Muscle layer of duodenum (tissue), 2 donors: Measurements from ENCODE around the gene RC3H1.
"Not testable (repeated sequence)": the region's sequence is repeated elsewhere in the genome, so short reads cannot be mapped to it uniquely, and the experiment has no call there.

Source experiments
- H3K27ac ChIP-seq: one replicate; pipeline ENCODE4 v1.7.0; 2013; ENCODE audit warnings: mild to moderate bottlenecking, low read length
- H3K27me3 ChIP-seq: one replicate; pipeline ENCODE4 v1.7.0; 2013; ENCODE audit warnings: low read depth, mild to moderate bottlenecking, control low read depth, low read length
- H3K36me3 ChIP-seq, 2 donors: one replicate each; pipeline ENCODE4 v1.7.0; 2013; ENCODE audit warnings: low read length in 2 of 2, control low read depth in 1 of 2, mild to moderate bottlenecking in 1 of 2; ENCODE audit not compliant: insufficient read depth in 2 of 2, control insufficient read depth in 1 of 2
- H3K4me1 ChIP-seq, 2 donors: one replicate each; pipeline ENCODE4 v1.7.0; 2013; ENCODE audit warnings: low read length in 2 of 2, mild to moderate bottlenecking in 2 of 2, control low read depth in 1 of 2, moderate library complexity in 1 of 2; ENCODE audit not compliant: insufficient read depth in 2 of 2, control insufficient read depth in 1 of 2
- H3K4me3 ChIP-seq, 2 donors: one replicate each; pipeline ENCODE4 v1.7.0; 2013; ENCODE audit warnings: low read length in 2 of 2, low read depth in 1 of 2, mild to moderate bottlenecking in 1 of 2
- H3K9me3 ChIP-seq, 2 donors: one replicate each; pipeline ENCODE4 v1.7.0; 2013; ENCODE audit warnings: low read length in 2 of 2, control low read depth in 1 of 2, mild to moderate bottlenecking in 1 of 2; ENCODE audit not compliant: control insufficient read depth in 1 of 2
- donor health status: healthy.

The RC3H1 gene

DNA sequence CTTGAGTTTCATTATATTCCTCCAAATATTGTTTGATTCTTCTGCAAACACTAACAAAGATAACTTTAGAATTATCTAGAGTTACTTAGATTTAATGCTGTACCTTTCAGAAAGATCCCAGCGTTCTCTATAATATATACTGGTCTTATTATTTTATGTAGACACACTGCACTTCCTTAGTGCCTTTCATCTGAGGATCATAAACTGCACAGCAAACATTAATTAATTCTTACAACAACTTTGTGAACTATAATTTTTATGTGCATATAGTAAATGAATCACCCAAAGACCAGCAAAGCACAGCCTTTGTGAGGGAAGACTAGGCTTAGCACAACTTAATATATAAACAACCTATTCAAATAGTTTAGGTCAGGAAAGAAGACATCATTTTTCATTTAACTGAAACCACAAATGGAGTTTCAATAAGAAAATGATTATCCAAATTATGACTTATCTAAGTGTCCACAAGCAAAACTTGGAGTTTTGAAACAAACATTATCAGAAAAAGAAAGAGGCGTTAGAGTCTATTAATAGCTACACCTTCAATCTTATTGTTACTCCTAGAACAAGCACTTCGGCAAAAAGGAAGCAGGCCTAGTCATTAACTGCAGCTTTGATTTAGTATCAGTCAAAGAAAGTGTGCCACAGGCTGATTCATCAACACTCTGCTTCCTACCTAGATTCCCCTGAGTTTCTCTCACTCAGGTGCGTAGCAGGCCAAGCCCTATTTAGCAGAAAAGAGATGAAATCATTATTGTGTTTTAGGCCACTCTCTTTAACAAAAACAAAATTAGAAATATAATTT is 22.5 kb upstream of the RC3H1 start:
- Histone ChIP-seq H3K27me3 (no peaks in the 10 kb centered on the region), H3K9me3 (no peaks in the 10 kb centered on the region), H3K36me3 (no peaks in the 10 kb centered on the region), H3K4me3 (no peak overlapping the region), H3K4me1 (no peaks in the 10 kb centered on the region), H3K27ac (no peak overlapping the region)

DNA sequence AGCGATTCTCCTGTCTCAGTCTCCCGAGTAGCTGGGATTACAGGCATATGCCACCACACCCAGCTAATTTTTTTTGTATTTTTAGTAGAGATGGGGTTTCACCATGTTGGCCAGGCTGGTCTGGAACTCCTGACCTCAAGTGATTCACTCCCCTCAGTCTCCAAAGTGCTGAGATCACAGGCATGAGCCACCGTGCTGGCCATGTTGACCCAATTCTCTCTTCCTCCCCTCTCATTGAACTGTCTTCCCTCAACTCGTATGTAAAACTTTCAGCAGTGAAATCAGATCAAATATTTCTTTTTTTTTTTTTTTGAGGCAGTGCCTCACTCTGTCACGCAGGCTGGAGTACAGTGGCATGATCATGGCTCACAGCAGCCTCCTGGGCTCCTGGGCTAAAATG is 20.4 kb upstream of the RC3H1 start:
- H3K27ac ChIP-seq = not testable (repeated sequence)

DNA sequence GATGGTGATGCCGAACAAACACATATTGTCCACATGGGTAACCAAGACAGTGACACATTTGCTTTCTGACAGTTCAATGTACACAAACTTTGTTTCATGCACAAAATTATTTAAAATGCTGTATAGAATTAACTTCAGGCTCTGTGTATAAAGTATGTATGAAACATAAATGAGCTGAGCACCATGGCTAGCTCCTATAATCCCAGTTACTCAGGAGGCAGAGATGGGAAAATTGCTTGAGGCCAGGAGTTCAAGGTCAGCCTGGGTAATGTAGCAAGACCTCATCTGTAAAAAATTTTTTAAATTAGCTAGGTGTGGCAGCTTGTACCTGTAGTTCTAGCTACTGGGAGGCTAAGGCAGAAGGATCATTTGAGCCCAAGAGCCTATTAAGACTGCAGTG is 19.2 kb upstream of the RC3H1 start:
- no peaks in the 10 kb centered on the region for H3K27me3 ChIP-seq
- H3K36me3 ChIP-seq = no peaks in the 10 kb centered on the region
- no peak overlapping the region for H3K27ac ChIP-seq
- no peak overlapping the region for H3K4me3 ChIP-seq
- H3K4me1 ChIP-seq = no peaks in the 10 kb centered on the region
- no peaks in the 10 kb centered on the region for H3K9me3 ChIP-seq

More for the DNA sequence above, 20.4 kb upstream of the RC3H1 start:
- not testable (repeated sequence) for H3K9me3 ChIP-seq, H3K36me3 ChIP-seq, H3K4me3 ChIP-seq, H3K27me3 ChIP-seq, H3K4me1 ChIP-seq

DNA sequence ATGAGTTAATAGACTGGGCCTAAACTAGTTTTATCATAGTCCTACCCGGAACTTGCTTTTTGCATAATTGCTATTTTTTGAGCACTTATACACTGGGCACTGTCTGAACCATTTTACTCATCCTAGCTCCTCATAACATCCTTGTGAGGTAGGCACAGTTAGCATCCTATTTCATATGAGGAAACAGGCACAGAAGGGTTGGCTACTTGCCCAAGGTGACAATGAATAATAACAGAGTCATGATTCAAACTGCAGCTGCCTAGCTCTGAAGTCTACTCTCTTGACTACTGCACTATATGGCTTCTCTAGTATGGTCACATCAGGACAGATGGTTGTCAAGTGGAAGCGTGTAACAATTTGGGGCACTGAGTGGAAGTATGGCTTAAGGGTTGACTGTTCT is 18.2 kb upstream of the RC3H1 start:
- Histone ChIP-seq H3K36me3 (no peaks in the 10 kb centered on the region), H3K4me3 (no peak overlapping the region), H3K9me3 (no peaks in the 10 kb centered on the region), H3K4me1 (no peaks in the 10 kb centered on the region), H3K27me3 (no peaks in the 10 kb centered on the region), H3K27ac (no peak overlapping the region)

DNA sequence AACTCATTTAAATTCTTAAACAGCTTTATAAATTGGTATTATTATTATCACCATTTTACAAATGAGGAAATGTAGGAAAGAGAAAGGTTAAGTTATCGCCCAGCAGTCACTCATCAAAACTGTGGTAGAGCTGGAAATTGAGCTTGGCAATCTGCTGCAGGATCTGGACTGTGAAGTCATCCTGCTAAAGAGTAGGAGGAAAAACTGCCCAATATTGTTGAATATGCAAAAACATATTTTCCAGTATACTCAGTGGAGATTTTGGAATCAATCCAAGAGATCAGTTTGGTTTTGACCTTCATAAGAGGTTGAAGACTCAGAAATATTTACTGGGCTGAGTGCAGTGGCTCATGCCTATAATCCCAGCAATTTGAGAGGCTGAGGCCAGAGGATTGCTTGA is 16.9 kb upstream of the RC3H1 start:
- Histone ChIP-seq H3K27me3 (no peaks in the 10 kb centered on the region), H3K27ac (no peak overlapping the region), H3K36me3 (no peaks in the 10 kb centered on the region), H3K9me3 (no peaks in the 10 kb centered on the region), H3K4me1 (no peaks in the 10 kb centered on the region), H3K4me3 (no peak overlapping the region)

DNA sequence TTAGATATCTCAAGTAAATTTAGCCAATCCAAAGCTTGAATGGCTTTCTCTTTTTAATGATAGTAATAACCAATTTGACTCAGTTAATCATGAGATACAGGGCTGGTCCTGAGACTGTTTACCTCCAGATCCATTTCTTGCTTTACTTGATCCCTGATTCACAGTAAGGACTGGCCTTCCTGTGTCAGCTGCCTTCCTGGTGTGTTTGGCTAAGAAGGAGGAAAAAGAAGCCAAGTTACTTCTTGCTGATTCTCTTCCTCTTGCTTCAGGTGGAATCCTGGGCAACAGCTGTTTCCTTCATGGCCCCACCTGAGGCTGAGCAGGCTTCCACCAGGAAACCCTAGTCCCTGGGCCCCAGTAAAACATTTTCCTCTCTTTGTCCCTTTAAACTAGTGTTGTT is 14.6 kb upstream of the RC3H1 start:
- no peaks in the 10 kb centered on the region for H3K36me3 ChIP-seq

DNA sequence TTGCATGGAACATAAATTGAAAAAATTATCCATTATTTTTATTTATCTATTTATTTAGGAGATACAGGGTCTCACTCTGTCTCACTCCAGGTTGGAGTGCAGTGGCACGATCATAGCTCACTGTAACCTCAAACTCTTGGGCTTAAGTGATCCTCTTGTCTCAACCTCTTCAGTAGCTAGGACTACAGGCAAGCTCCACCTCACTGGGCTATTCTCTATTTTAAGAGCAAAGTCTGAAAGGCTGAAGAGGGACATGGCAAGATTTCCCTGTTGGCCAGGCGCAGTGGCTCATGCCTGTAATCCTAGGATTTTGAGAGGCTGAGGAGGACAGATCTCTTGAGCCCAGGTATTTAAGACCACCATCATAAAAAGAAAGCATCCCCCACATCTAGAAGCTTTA is 14.0 kb upstream of the RC3H1 start:
- H3K4me1 ChIP-seq = no peaks in the 10 kb centered on the region
- H3K4me3 ChIP-seq = no peak overlapping the region
- H3K9me3 ChIP-seq = no peaks in the 10 kb centered on the region
- H3K27ac ChIP-seq = no peak overlapping the region
- no peaks in the 10 kb centered on the region for H3K27me3 ChIP-seq
- no peaks in the 10 kb centered on the region for H3K36me3 ChIP-seq

More for the DNA sequence above, 14.6 kb upstream of the RC3H1 start:
- Histone ChIP-seq H3K4me1 (no peaks in the 10 kb centered on the region), H3K27me3 (no peaks in the 10 kb centered on the region), H3K27ac (no peak overlapping the region), H3K4me3 (no peak overlapping the region), H3K9me3 (no peaks in the 10 kb centered on the region)

DNA sequence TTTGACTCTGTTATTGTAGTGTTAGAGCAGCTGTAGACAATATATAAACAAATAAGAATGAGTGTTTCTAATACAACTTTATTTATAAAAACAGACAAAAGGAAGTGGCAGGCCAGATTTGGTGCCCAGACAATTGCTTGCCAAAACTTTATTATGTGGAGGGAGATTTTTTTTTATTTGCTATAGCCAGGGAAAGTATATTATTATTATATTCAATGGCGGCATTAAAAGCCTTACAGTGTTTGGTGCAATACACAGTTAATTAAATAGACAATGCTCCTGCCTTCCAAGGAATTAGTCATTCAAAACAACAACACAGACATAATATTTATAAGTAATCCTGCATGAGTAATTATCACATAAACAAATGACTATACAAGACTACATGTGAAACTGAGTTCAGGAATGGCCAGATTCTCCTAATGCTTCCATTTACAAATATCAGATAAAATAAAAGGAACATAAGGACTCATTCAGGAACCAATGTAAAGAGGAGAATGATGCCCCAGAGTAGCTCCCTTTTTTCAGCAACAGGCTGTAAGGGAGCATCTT is 10.6 kb upstream of the RC3H1 start:
- Histone ChIP-seq H3K27ac (no peak overlapping the region), H3K4me1 (no peaks in the 10 kb centered on the region), H3K27me3 (no peaks in the 10 kb centered on the region), H3K36me3 (no peaks in the 10 kb centered on the region), H3K4me3 (no peak overlapping the region), H3K9me3 (no peaks in the 10 kb centered on the region)

DNA sequence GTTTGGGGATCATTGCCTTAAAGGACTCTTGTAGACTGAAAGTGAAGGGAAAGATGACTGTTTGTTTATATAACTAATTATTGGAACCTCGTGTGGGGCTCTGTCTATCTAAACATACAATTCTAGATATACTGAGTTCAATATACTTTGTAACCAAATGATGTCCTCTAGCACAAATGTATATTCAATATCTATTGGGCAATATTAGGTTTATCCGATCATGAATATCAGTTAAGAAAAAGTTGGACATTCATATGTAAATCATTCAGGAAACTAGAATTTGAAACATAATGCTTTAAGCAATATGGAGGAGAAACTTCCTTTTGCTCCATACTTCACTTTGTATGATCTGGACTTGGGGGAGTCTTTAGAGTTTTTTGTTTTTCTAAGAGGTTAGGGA is 8.9 kb upstream of the RC3H1 start:
- no peak overlapping the region for H3K27ac ChIP-seq

DNA sequence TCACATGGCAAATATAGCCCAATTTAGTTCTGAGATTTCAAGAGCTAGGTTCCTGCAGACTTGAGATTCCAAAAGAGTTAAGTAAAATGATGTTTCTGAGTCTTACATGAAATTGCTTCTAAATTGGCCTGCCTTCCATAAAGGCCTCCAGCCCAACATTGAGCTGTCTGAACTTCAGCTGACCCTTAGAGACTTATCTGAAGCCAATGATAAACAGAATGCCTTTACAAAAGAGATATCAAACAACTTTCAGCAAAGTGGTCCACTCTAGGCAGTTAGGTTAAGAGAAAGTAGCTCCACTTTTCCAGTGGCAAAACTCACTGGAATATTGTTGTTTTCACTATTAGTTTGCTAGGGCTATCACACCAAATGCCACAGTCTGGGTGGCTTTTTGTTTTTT is 6.3 kb upstream of the RC3H1 start:
- no peaks in the 10 kb centered on the region for H3K36me3 ChIP-seq
- no peaks in the 10 kb centered on the region for H3K27me3 ChIP-seq
- H3K27ac ChIP-seq = no peak overlapping the region
- H3K9me3 ChIP-seq = no peaks in the 10 kb centered on the region
- H3K4me3 ChIP-seq = no peak overlapping the region
- peaks cover under 1 to 5% of the 10 kb centered on the region in 2 donors for H3K4me1 ChIP-seq

More for the DNA sequence above, 8.9 kb upstream of the RC3H1 start:
- H3K4me3 ChIP-seq = no peak overlapping the region
- no peaks in the 10 kb centered on the region for H3K4me1 ChIP-seq
- H3K27me3 ChIP-seq = no peaks in the 10 kb centered on the region
- no peaks in the 10 kb centered on the region for H3K36me3 ChIP-seq
- no peaks in the 10 kb centered on the region for H3K9me3 ChIP-seq

DNA sequence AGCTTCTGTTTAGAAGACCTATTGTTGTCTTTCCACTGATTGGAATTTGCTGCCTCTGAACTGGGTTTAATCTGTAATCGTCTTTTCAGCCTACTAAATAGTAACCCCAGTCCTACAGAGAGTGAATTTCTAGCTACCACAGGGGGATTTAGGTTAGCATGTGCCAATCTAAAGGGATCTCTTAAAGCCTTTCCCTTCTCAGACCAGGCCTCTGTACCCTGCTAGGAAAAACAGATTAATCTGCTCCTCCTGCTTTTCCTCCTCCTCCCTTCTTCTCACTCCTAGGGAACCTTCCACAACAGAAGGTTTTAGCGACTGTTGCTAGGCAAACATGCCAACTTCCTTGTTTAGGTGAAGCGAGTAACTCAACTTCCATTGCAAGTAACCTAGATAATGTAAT is 1.3 kb upstream of the RC3H1 start:
- Histone ChIP-seq H3K4me3 (peak overlapping the region in 1 of 2 donors; percentile 96), H3K4me1 (peaks cover 9 to 33% of the 10 kb centered on the region in 2 donors), H3K9me3 (no peaks in the 10 kb centered on the region), H3K27me3 (no peaks in the 10 kb centered on the region), H3K36me3 (no peaks in the 10 kb centered on the region), H3K27ac (peak overlapping the region; percentile 97)

DNA sequence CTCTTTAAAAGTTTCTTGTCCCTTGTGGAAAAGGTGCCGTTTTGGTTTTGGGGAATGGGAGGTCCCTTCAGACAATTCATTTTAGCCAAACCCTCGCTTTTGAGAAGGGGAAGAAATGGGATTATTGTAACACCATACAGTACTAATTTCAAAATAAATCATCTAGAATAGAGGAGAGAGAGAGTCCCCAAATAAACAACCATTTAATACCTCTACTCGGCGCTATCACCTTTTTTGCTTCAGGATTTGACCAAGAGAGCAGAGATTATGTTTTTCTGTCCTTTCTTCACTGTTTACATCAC is 770 bp upstream of the RC3H1 start:
- Histone ChIP-seq H3K27ac (peak overlapping the region; percentile 97), H3K36me3 (no peaks in the 10 kb centered on the region), H3K4me3 (peak overlapping the region; percentile 88 to 96), H3K27me3 (no peaks in the 10 kb centered on the region), H3K9me3 (no peaks in the 10 kb centered on the region), H3K4me1 (peaks cover 9 to 36% of the 10 kb centered on the region in 2 donors)
